Smooth muscle cell (in vitro differentiated cells): ENCODE data around the gene ZBTB3. TPM values are rescaled to one million over a fixed set of nuclear protein-coding genes. Genes with fewer than 3 reads are reported as not detected.
"Not testable (repeated sequence)": the region's sequence is repeated elsewhere in the genome, so short reads cannot be mapped to it uniquely, and the experiment has no call there.

ENCODE experiments used
- DNase-seq: peaks from one replicate; lab custom pipeline; 2025; ENCODE audit not compliant: unreplicated experiment; lab: John Stamatoyannopoulos, UW
- H2AFZ ChIP-seq: fragments of 200-600 bp; sonication (generic); 2 replicates; pipeline ENCODE4 v1.6.0; 2016; ENCODE audit warnings: antibody characterized with exemption, low read depth, mild to moderate bottlenecking
- H3F3A ChIP-seq: fragments of 200-600 bp; sonication (generic); 2 replicates; pipeline ENCODE4 v1.6.0; 2017; ENCODE audit warnings: antibody characterized with exemption, low read depth
- H3K27ac ChIP-seq: fragments of 200-600 bp; sonication (generic); 2 replicates; pipeline ENCODE4 v1.5.1; 2016; ENCODE audit warnings: low read depth, mild to moderate bottlenecking
- H3K27me3 ChIP-seq: fragments of 200-600 bp; sonication (generic); 2 replicates; pipeline ENCODE4 v1.6.1; 2016; ENCODE audit warnings: low read depth, mild to moderate bottlenecking
- H3K36me3 ChIP-seq: fragments of 200-600 bp; sonication (generic); 2 replicates; pipeline ENCODE4 v1.5.1; 2016; ENCODE audit warnings: low read depth
- H3K4me1 ChIP-seq: fragments of 200-600 bp; sonication (generic); 2 replicates; pipeline ENCODE4 v1.5.1; 2016; ENCODE audit warnings: low read depth
- H3K4me2 ChIP-seq: fragments of 200-600 bp; sonication (generic); 2 replicates; pipeline ENCODE4 v1.6.0; 2016; ENCODE audit warnings: mild to moderate bottlenecking
- H3K4me3 ChIP-seq: fragments of 200-600 bp; sonication (generic); 2 replicates; pipeline ENCODE4 v1.5.1; 2016; ENCODE audit warnings: mild to moderate bottlenecking
- H3K79me2 ChIP-seq: fragments of 200-600 bp; sonication (generic); 2 replicates; pipeline ENCODE4 v1.6.0; 2016; ENCODE audit warnings: low read depth, mild to moderate bottlenecking
- H3K9ac ChIP-seq: fragments of 200-600 bp; sonication (generic); 2 replicates; pipeline ENCODE4 v1.6.0; 2016; ENCODE audit warnings: low read depth
- H3K9me3 ChIP-seq: fragments of 200-600 bp; sonication (generic); replicated peaks from 2 replicates; pipeline ENCODE4 v1.5.1; 2016; ENCODE audit warnings: low read depth
- H4K20me1 ChIP-seq: fragments of 200-600 bp; sonication (generic); 2 replicates; pipeline ENCODE4 v1.6.0; 2016; ENCODE audit warnings: low read depth
- WGBS: methylation state at CpG from one replicate; pipeline ENCODE4 v1.1.7; 2016; ENCODE audit warnings: low lambda C conversion rate; 5-methylcytosine and 5-hydroxymethylcytosine counted together
- microRNA-seq: library from miRNA; unstranded; fragments of <30 nt; microRNA quantifications from one replicate; pipeline ENCODE4, GENCODE V29; 2016; ENCODE audit warnings: borderline number of aligned reads
- polyA plus RNA-seq: library from polyadenylated mRNA; unstranded; fragments of >200 nt; fragmentation: Nextera tagmentation; extraction: Ambion mirVana; gene quantifications from 2 replicates; pipeline ENCODE4 v1.2.1, GENCODE V29; 2016
- small RNA-seq: library from RNA; depleted of rRNA; stranded (forward); fragments of <200 nt; gene quantifications from one replicate; pipeline ENCODE3, GENCODE V24; 2014
- total RNA-seq: library from RNA; depleted of rRNA; stranded (reverse); fragments of >200 nt; gene quantifications from 2 replicates; pipeline ENCODE4 v1.2.3, GENCODE V29; 2014
- TF ChIP-seq, protein P1 (sequence below): fragments of 200-600 bp; sonication (generic); IDR thresholded peaks from 2 replicates; pipeline ENCODE4 v1.5.1; 2017; ENCODE audit warnings: borderline replicate concordance, mild to moderate bottlenecking, antibody characterized with exemption; ENCODE audit not compliant: insufficient read depth, poor library complexity, severe bottlenecking

The ZBTB3 gene
- total and polyA plus RNA-seq, 2 experiments from 2014 or later: 3.3 to 3.6 TPM

DNA sequence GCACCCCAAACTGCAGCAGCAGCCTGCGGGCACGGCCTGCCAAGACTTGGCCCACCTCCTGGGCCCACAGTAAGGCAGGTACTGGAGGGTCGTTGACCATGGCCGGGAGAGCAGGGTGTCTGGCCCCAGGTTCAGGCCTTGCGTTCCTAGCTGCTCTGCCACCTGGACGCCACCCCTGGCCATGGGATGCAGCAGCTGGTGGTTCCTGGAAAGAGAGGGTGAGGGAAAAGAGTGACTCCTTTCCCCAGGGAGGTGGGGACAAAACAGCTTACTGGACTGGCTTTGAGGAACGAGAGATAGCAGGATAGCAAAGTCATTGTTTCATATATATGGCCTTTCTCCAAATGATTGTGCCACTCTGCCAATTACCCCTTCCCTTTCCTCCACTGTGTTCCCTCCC is 48.5 kb downstream of the ZBTB3 start:
- peak overlapping the region; percentile 95 for H3K9ac ChIP-seq

DNA sequence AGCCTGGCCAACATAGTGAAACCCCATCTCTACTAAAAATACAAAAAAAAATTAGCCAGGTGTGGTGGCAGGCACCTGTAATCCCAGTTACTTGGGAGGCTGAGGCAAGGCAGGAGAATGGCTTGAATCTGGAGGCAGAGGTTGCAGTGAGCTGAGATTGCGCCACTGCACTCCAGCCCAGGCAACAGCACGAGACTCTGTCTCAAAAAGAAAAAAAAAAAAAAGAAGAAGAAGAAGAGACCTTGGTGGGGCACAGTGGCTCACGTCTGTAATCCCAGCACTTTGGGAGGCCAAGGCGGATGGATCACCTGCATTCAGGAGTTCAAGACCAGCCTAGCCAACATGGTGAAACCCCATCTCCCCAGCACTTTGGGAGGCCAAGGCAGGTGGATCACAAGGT is 50.0 kb downstream of the ZBTB3 start:
- not testable (repeated sequence) for H4K20me1 ChIP-seq, H3K4me3 ChIP-seq, DNase-seq, H3K4me2 ChIP-seq, H3K36me3 ChIP-seq, H3K27ac ChIP-seq, H2AFZ ChIP-seq, H3K9ac ChIP-seq, H3K27me3 ChIP-seq, H3K9me3 ChIP-seq
- 97% methylated on average over 4 of the region's 4 CpGs for WGBS
- Histone ChIP-seq H3K4me1 (peaks cover 29% of the 10 kb centered on the region), H3K79me2 (peaks cover 20% of the 10 kb centered on the region), H3F3A (peaks cover 22% of the 10 kb centered on the region)

More for the DNA sequence above, 48.5 kb downstream of the ZBTB3 start:
- 77% methylated on average over 7 of the region's 7 CpGs for WGBS
- Histone ChIP-seq H3K36me3 (no peaks in the 10 kb centered on the region), H3K27me3 (no peaks in the 10 kb centered on the region), H3K4me2 (peak overlapping the region; percentile 98), H3K4me3 (peak overlapping the region; percentile 70), H3K9me3 (no peaks in the 10 kb centered on the region), H2AFZ (peak overlapping the region; percentile 34), H3K4me1 (peaks cover 36% of the 10 kb centered on the region), H4K20me1 (no peaks in the 10 kb centered on the region), H3F3A (peaks cover 32% of the 10 kb centered on the region), H3K79me2 (peaks cover 20% of the 10 kb centered on the region), H3K27ac (peak overlapping the region; percentile 99)
- TF ChIP-seq, protein P1, sequence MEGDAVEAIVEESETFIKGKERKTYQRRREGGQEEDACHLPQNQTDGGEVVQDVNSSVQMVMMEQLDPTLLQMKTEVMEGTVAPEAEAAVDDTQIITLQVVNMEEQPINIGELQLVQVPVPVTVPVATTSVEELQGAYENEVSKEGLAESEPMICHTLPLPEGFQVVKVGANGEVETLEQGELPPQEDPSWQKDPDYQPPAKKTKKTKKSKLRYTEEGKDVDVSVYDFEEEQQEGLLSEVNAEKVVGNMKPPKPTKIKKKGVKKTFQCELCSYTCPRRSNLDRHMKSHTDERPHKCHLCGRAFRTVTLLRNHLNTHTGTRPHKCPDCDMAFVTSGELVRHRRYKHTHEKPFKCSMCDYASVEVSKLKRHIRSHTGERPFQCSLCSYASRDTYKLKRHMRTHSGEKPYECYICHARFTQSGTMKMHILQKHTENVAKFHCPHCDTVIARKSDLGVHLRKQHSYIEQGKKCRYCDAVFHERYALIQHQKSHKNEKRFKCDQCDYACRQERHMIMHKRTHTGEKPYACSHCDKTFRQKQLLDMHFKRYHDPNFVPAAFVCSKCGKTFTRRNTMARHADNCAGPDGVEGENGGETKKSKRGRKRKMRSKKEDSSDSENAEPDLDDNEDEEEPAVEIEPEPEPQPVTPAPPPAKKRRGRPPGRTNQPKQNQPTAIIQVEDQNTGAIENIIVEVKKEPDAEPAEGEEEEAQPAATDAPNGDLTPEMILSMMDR: no peak
- DNase-seq: no peak

DNA sequence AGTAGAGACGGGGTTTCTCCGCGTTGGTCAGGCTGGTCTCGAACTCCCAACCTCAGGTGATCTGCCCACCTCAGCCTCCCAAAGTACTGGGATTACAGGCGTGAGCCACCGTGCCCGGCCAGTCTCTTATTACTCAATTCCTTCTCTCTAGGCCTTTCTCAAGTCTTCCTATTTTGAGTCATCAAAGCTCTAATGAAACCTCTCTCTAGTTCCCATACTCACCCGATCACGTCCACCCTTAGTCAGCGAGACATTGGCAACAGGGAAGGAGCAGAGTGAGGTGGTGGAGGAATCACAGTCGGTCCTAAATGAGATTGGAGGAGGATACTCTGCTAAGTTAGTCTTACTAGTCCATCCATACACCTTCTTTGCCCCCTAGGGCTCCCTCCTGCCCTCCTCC is 51.7 kb downstream of the ZBTB3 start:
- Histone ChIP-seq H3K36me3 (no peaks in the 10 kb centered on the region), H3K4me2 (no peak overlapping the region), H3F3A (peaks cover 8% of the 10 kb centered on the region), H3K4me3 (no peak overlapping the region), H3K27ac (no peak overlapping the region), H4K20me1 (no peaks in the 10 kb centered on the region), H3K9ac (no peak overlapping the region), H3K79me2 (peaks cover 20% of the 10 kb centered on the region), H2AFZ (no peak overlapping the region), H3K4me1 (peaks cover 16% of the 10 kb centered on the region), H3K9me3 (no peaks in the 10 kb centered on the region), H3K27me3 (no peaks in the 10 kb centered on the region)
- no peak for DNase-seq
- TF ChIP-seq, protein P1: no peak
- 97% methylated on average over 11 of the region's 11 CpGs for WGBS

Small RNAs within 50 kb of the gene (microRNA-seq; reads per million reads assigned to microRNA genes)
- gene MIR6514 (2.3 reads per million), gene MIR6748 (1.8 reads per million)

Small RNAs within 50 kb of the gene (small RNA-seq; reads per million reads assigned to genes)
- gene MIR6514: 0.34 reads per million, percentile 9 among the genes with 10 or more reads in this experiment

Other genes with a start within 250 kb of the ZBTB3 start
- gene AHNAK, start 207.4 kb downstream of the ZBTB3 start, total RNA-seq: 229 and 240 TPM in 2 replicates
- gene AHNAK, start 207.4 kb downstream of the ZBTB3 start, polyA plus RNA-seq: 27.2 and 58.8 TPM in 2 replicates
- gene EEF1G, start 180.3 kb downstream of the ZBTB3 start, total RNA-seq: 773 and 864 TPM in 2 replicates
- gene EEF1G, start 180.3 kb downstream of the ZBTB3 start, polyA plus RNA-seq: 433 and 463 TPM in 2 replicates
- 3.0 and 5.5 TPM in 2 replicates for gene TUT1, start 162.6 kb downstream of the ZBTB3 start, total RNA-seq
- gene TUT1, start 162.6 kb downstream of the ZBTB3 start, polyA plus RNA-seq: 15.9 and 18.6 TPM in 2 replicates
- 57.0 and 65.9 TPM in 2 replicates for gene MTA2, start 152.3 kb downstream of the ZBTB3 start, total RNA-seq
- gene MTA2, start 152.3 kb downstream of the ZBTB3 start, polyA plus RNA-seq: 20.5 and 22.7 TPM in 2 replicates
- 20.6 and 35.0 TPM in 2 replicates for gene EML3, start 141.4 kb downstream of the ZBTB3 start, total RNA-seq
- gene EML3, start 141.4 kb downstream of the ZBTB3 start, polyA plus RNA-seq: 36.8 and 47.2 TPM in 2 replicates
- 0.63 and 4.0 TPM in 2 replicates for gene ROM1, start 140.9 kb downstream of the ZBTB3 start, total RNA-seq
- 0.91 and 1.4 TPM in 2 replicates for gene ROM1, start 140.9 kb downstream of the ZBTB3 start, polyA plus RNA-seq
- gene B3GAT3, start 132.2 kb downstream of the ZBTB3 start, total RNA-seq: 19.3 and 20.0 TPM in 2 replicates
- gene B3GAT3, start 132.2 kb downstream of the ZBTB3 start, polyA plus RNA-seq: 66.9 and 73.8 TPM in 2 replicates
- gene GANAB, start 107.5 kb downstream of the ZBTB3 start, total RNA-seq: 176 and 186 TPM in 2 replicates
- 194 and 225 TPM in 2 replicates for gene GANAB, start 107.5 kb downstream of the ZBTB3 start, polyA plus RNA-seq
- 7.3 and 8.2 TPM in 2 replicates for gene INTS5, start 100.9 kb downstream of the ZBTB3 start, total RNA-seq
- gene INTS5, start 100.9 kb downstream of the ZBTB3 start, polyA plus RNA-seq: 11.9 and 13.2 TPM in 2 replicates
- 54.4 and 68.4 TPM in 2 replicates for gene C11orf98, start 89.0 kb downstream of the ZBTB3 start, total RNA-seq
- gene C11orf98, start 89.0 kb downstream of the ZBTB3 start, polyA plus RNA-seq: 101 and 114 TPM in 2 replicates
- 1.3 and 4.9 TPM in 2 replicates for gene CSKMT, start 88.8 kb downstream of the ZBTB3 start, total RNA-seq
- 1.4 and 9.8 TPM in 2 replicates for gene CSKMT, start 88.8 kb downstream of the ZBTB3 start, polyA plus RNA-seq
- 5.5 and 7.7 TPM in 2 replicates for gene UQCC3, start 82.5 kb downstream of the ZBTB3 start, total RNA-seq
- gene UQCC3, start 82.5 kb downstream of the ZBTB3 start, polyA plus RNA-seq: 14.4 and 16.7 TPM in 2 replicates
- gene LBHD1, start 81.9 kb downstream of the ZBTB3 start, total RNA-seq: 1.5 and 5.6 TPM in 2 replicates
- gene LBHD1, start 81.9 kb downstream of the ZBTB3 start, polyA plus RNA-seq: 3.9 and 7.7 TPM in 2 replicates
- 52.2 and 58.1 TPM in 2 replicates for gene UBXN1, start 75.1 kb downstream of the ZBTB3 start, total RNA-seq
- gene UBXN1, start 75.1 kb downstream of the ZBTB3 start, polyA plus RNA-seq: 73.5 and 78.4 TPM in 2 replicates
- 0.76 and 1.3 TPM in 2 replicates for gene LRRN4CL, start 64.6 kb downstream of the ZBTB3 start, total RNA-seq
- gene LRRN4CL, start 64.6 kb downstream of the ZBTB3 start, polyA plus RNA-seq: not detected in 2 replicates
- 76.4 and 79.7 TPM in 2 replicates for gene BSCL2, start 46.7 kb downstream of the ZBTB3 start, total RNA-seq
- 115 and 123 TPM in 2 replicates for gene BSCL2, start 46.7 kb downstream of the ZBTB3 start, polyA plus RNA-seq
- gene GNG3, start 46.5 kb downstream of the ZBTB3 start, total RNA-seq: 0.18 TPM in 1 of 2 replicates, not detected in the other
- gene GNG3, start 46.5 kb downstream of the ZBTB3 start, polyA plus RNA-seq: 0.18 and 1.2 TPM in 2 replicates
- gene HNRNPUL2, start 26.7 kb downstream of the ZBTB3 start, total RNA-seq: 14.3 and 19.4 TPM in 2 replicates
- 3.6 and 4.5 TPM in 2 replicates for gene HNRNPUL2, start 26.7 kb downstream of the ZBTB3 start, polyA plus RNA-seq
- 20.1 and 53.0 TPM in 2 replicates for gene TTC9C, start 25.7 kb downstream of the ZBTB3 start, total RNA-seq
- 46.9 and 49.3 TPM in 2 replicates for gene TTC9C, start 25.7 kb downstream of the ZBTB3 start, polyA plus RNA-seq
- gene POLR2G, start 7.4 kb upstream of the ZBTB3 start, total RNA-seq: 147 and 197 TPM in 2 replicates
- gene POLR2G, start 7.4 kb upstream of the ZBTB3 start, polyA plus RNA-seq: 192 and 220 TPM in 2 replicates
- gene TAF6L, start 17.2 kb upstream of the ZBTB3 start, total RNA-seq: 10.5 and 11.9 TPM in 2 replicates
- 18.6 and 27.2 TPM in 2 replicates for gene TAF6L, start 17.2 kb upstream of the ZBTB3 start, polyA plus RNA-seq
- 96.0 and 103 TPM in 2 replicates for gene TMEM179B, start 33.2 kb upstream of the ZBTB3 start, total RNA-seq
- gene TMEM179B, start 33.2 kb upstream of the ZBTB3 start, polyA plus RNA-seq: 113 and 125 TPM in 2 replicates
- 43.2 and 47.8 TPM in 2 replicates for gene TMEM223, start 37.8 kb upstream of the ZBTB3 start, total RNA-seq
- gene TMEM223, start 37.8 kb upstream of the ZBTB3 start, polyA plus RNA-seq: 40.8 and 46.8 TPM in 2 replicates
- gene NXF1, start 51.3 kb upstream of the ZBTB3 start, total RNA-seq: 33.4 and 35.4 TPM in 2 replicates
- 46.5 and 78.8 TPM in 2 replicates for gene NXF1, start 51.3 kb upstream of the ZBTB3 start, polyA plus RNA-seq
- gene STX5, start 77.9 kb upstream of the ZBTB3 start, total RNA-seq: 44.6 and 52.6 TPM in 2 replicates
- 67.9 and 69.0 TPM in 2 replicates for gene STX5, start 77.9 kb upstream of the ZBTB3 start, polyA plus RNA-seq
- not detected in 2 replicates for gene TEX54, start 78.7 kb upstream of the ZBTB3 start, total RNA-seq
- 1.4 and 3.1 TPM in 2 replicates for gene TEX54, start 78.7 kb upstream of the ZBTB3 start, polyA plus RNA-seq
- 19.3 and 36.6 TPM in 2 replicates for gene WDR74, start 85.4 kb upstream of the ZBTB3 start, total RNA-seq
- 41.3 and 46.1 TPM in 2 replicates for gene WDR74, start 85.4 kb upstream of the ZBTB3 start, polyA plus RNA-seq
- 181 and 248 TPM in 2 replicates for gene SLC3A2, start 126.7 kb upstream of the ZBTB3 start, total RNA-seq
- 179 and 291 TPM in 2 replicates for gene SLC3A2, start 126.7 kb upstream of the ZBTB3 start, polyA plus RNA-seq
- not detected in 2 replicates for gene CHRM1, start 167.2 kb upstream of the ZBTB3 start, total RNA-seq
- not detected in 2 replicates for gene CHRM1, start 167.2 kb upstream of the ZBTB3 start, polyA plus RNA-seq
- gene SLC22A6, start 230.8 kb upstream of the ZBTB3 start, total RNA-seq: not detected in 2 replicates
- not detected in 2 replicates for gene SLC22A6, start 230.8 kb upstream of the ZBTB3 start, polyA plus RNA-seq